HepG2 (cell line): ENCODE data around the gene VARS1. TPM values are rescaled to one million over a fixed set of nuclear protein-coding genes. Genes with fewer than 3 reads are reported as not detected.

Experiments used
- CTCF ChIP-seq: sonication (generic); formaldehyde crosslinking; IDR thresholded peaks from 2 replicates; pipeline ENCODE4 v1.5.0; 2020; ENCODE audit warnings: mild to moderate bottlenecking, missing genetic modification reagents, moderate library complexity
- GATAD1 ChIP-seq: IDR thresholded peaks from 2 replicates; pipeline ENCODE4 v1.6.1; 2016; ENCODE audit warnings: missing genetic modification reagents, missing compliant biosample characterization
- HDAC6 ChIP-seq: fragments of 200-600 bp; sonication (generic); IDR thresholded peaks from 2 replicates; pipeline ENCODE4 v1.7.0; 2017; ENCODE audit warnings: mild to moderate bottlenecking, antibody characterized with exemption, low read length, low read depth
- HMG20A ChIP-seq: IDR thresholded peaks from 2 replicates; pipeline ENCODE4 v1.6.1; 2016; ENCODE audit warnings: borderline replicate concordance
- KLF6 ChIP-seq: IDR thresholded peaks from 2 replicates; pipeline ENCODE4 v1.8.0; 2016; ENCODE audit warnings: missing biosample characterization, missing genetic modification reagents
- MYPOP ChIP-seq: sonication (generic); formaldehyde crosslinking; IDR thresholded peaks from 2 replicates; pipeline ENCODE4 v1.8.1; 2023; ENCODE audit warnings: mild to moderate bottlenecking, moderate library complexity, missing genetic modification reagents
- TSC22D2 ChIP-seq: sonication (generic); formaldehyde crosslinking; IDR thresholded peaks from 2 replicates; pipeline ENCODE4 v1.5.1; 2020; ENCODE audit warnings: missing genetic modification reagents, mild to moderate bottlenecking, borderline replicate concordance
- UBTF ChIP-seq: sonication (generic); formaldehyde crosslinking; IDR thresholded peaks from 2 replicates; pipeline ENCODE4 v1.4.0; 2020; ENCODE audit warnings: mild to moderate bottlenecking, missing genetic modification reagents
- ZNF136 ChIP-seq: sonication (generic); formaldehyde crosslinking; IDR thresholded peaks from 2 replicates; pipeline ENCODE4 v1.8.1; 2022; ENCODE audit warnings: low read depth, mild to moderate bottlenecking, moderate library complexity, missing genetic modification reagents
- ZNF20 ChIP-seq: sonication (generic); formaldehyde crosslinking; IDR thresholded peaks from 2 replicates; pipeline ENCODE4 v1.4.0; 2020; ENCODE audit warnings: mild to moderate bottlenecking, moderate library complexity, missing genetic modification reagents
- ZZZ3 ChIP-seq: sonication (generic); formaldehyde crosslinking; IDR thresholded peaks from 2 replicates; pipeline ENCODE4 v1.4.0; 2020; ENCODE audit warnings: missing genetic modification reagents, mild to moderate bottlenecking, borderline replicate concordance
- polyA plus RNA-seq, 8 experiments: library from polyadenylated mRNA; depleted of rRNA in 3 of 8; stranded (reverse) in 7 of 8; unstranded in 1 of 8; fragments of >200 nt; fragmentation: Illumina TruSeq in 4 of 8; extraction: Trizol in 4 of 8; gene quantifications; 2 replicates each; pipeline versions ENCODE4 v1.2.1 to v1.2.3, GENCODE V29; 2011 to 2016; ENCODE audit warnings: low read depth in 4 of 8, missing spikeins in 1 of 8, mixed read lengths in 1 of 8; ENCODE audit not compliant: insufficient read depth in 1 of 8
- total RNA-seq, 5 experiments: library from RNA; depleted of rRNA; stranded (reverse); fragments of >200 nt; fragmentation: Illumina TruSeq; extraction: Trizol; gene quantifications; 2 replicates each; pipeline ENCODE4 v1.2.3, GENCODE V29; 2016; ENCODE audit warnings: low read depth in 1 of 5
- TF ChIP-seq, protein P1 (sequence below): sonication (generic); formaldehyde crosslinking; IDR thresholded peaks from 2 replicates; pipeline ENCODE4 v1.4.0; 2020; ENCODE audit warnings: low read depth, mild to moderate bottlenecking, missing genetic modification reagents
- TF ChIP-seq, protein P2 (sequence below): fragments of 450-650 bp; IDR thresholded peaks from 2 replicates; pipeline ENCODE4 v1.6.1; 2017
- TF ChIP-seq, protein P3 (sequence below): sonication (generic); formaldehyde crosslinking; IDR thresholded peaks from 2 replicates; pipeline ENCODE4 v1.9.0; 2021; ENCODE audit warnings: missing genetic modification reagents, mild to moderate bottlenecking, borderline replicate concordance
- TF ChIP-seq, protein P4 (sequence below): fragments of 450-650 bp; IDR thresholded peaks from 2 replicates; pipeline ENCODE4 v1.6.1; 2017; ENCODE audit warnings: mild to moderate bottlenecking

Gene VARS1
- total and polyA plus RNA-seq, 2 of the 13 experiments (the other 11 are each of a cell fraction or from before 2014, with no cell fraction given), result 14.7 to 56.1 TPM

GRCh38 chr6:31806470-31807272 lies 11.1 kb upstream of the VARS1 start, which contains the start of gene LSM2 (continued):
- TF ChIP-seq, protein P1, sequence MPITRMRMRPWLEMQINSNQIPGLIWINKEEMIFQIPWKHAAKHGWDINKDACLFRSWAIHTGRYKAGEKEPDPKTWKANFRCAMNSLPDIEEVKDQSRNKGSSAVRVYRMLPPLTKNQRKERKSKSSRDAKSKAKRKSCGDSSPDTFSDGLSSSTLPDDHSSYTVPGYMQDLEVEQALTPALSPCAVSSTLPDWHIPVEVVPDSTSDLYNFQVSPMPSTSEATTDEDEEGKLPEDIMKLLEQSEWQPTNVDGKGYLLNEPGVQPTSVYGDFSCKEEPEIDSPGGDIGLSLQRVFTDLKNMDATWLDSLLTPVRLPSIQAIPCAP (CRISPR knock-in tag), result 0 out of 2 replicates have a peak, but pooled peaks have one; percentile 69
- TF ChIP-seq MYPOP (CRISPR knock-in tag), result peak; percentile 99
- peak; percentile 89; the same call in 1 of the 2 replicates for TF ChIP-seq ZNF136 (CRISPR knock-in tag)
- TF ChIP-seq, protein P2, sequence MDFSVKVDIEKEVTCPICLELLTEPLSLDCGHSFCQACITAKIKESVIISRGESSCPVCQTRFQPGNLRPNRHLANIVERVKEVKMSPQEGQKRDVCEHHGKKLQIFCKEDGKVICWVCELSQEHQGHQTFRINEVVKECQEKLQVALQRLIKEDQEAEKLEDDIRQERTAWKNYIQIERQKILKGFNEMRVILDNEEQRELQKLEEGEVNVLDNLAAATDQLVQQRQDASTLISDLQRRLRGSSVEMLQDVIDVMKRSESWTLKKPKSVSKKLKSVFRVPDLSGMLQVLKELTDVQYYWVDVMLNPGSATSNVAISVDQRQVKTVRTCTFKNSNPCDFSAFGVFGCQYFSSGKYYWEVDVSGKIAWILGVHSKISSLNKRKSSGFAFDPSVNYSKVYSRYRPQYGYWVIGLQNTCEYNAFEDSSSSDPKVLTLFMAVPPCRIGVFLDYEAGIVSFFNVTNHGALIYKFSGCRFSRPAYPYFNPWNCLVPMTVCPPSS, result no peak
- TF ChIP-seq ZNF20 (CRISPR knock-in tag), result no peak
- peak; percentile 89 for TF ChIP-seq CTCF
- TF ChIP-seq HDAC6, result no peak
- TF ChIP-seq KLF6 (CRISPR knock-in tag), result no peak; the same call in none of the 2 replicates
- peak; percentile 86; the same call in 1 of the 2 replicates for TF ChIP-seq ZZZ3 (CRISPR knock-in tag)
- peak; percentile 88; the same call in 1 of the 2 replicates for TF ChIP-seq TSC22D2
- TF ChIP-seq GATAD1 (CRISPR knock-in tag), result peak; percentile 97
- peak; percentile 74; the same call in 1 of the 2 replicates for TF ChIP-seq UBTF (CRISPR knock-in tag)
- no peak; the same call in 1 of the 2 replicates for TF ChIP-seq HMG20A (CRISPR knock-in tag)
- TF ChIP-seq, protein P3, sequence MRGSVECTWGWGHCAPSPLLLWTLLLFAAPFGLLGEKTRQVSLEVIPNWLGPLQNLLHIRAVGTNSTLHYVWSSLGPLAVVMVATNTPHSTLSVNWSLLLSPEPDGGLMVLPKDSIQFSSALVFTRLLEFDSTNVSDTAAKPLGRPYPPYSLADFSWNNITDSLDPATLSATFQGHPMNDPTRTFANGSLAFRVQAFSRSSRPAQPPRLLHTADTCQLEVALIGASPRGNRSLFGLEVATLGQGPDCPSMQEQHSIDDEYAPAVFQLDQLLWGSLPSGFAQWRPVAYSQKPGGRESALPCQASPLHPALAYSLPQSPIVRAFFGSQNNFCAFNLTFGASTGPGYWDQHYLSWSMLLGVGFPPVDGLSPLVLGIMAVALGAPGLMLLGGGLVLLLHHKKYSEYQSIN (CRISPR knock-in tag), result no peak
- TF ChIP-seq, protein P4, sequence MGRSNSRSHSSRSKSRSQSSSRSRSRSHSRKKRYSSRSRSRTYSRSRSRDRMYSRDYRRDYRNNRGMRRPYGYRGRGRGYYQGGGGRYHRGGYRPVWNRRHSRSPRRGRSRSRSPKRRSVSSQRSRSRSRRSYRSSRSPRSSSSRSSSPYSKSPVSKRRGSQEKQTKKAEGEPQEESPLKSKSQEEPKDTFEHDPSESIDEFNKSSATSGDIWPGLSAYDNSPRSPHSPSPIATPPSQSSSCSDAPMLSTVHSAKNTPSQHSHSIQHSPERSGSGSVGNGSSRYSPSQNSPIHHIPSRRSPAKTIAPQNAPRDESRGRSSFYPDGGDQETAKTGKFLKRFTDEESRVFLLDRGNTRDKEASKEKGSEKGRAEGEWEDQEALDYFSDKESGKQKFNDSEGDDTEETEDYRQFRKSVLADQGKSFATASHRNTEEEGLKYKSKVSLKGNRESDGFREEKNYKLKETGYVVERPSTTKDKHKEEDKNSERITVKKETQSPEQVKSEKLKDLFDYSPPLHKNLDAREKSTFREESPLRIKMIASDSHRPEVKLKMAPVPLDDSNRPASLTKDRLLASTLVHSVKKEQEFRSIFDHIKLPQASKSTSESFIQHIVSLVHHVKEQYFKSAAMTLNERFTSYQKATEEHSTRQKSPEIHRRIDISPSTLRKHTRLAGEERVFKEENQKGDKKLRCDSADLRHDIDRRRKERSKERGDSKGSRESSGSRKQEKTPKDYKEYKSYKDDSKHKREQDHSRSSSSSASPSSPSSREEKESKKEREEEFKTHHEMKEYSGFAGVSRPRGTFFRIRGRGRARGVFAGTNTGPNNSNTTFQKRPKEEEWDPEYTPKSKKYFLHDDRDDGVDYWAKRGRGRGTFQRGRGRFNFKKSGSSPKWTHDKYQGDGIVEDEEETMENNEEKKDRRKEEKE, result no peak
